NCI-H2227 (cell line): ENCODE measurements around the gene TOM1L2.

Experiments used
- DNase-seq: peaks from one replicate; lab custom pipeline; 2025; ENCODE audit not compliant: unreplicated experiment; lab: John Stamatoyannopoulos, UW

The TOM1L2 gene

DNA sequence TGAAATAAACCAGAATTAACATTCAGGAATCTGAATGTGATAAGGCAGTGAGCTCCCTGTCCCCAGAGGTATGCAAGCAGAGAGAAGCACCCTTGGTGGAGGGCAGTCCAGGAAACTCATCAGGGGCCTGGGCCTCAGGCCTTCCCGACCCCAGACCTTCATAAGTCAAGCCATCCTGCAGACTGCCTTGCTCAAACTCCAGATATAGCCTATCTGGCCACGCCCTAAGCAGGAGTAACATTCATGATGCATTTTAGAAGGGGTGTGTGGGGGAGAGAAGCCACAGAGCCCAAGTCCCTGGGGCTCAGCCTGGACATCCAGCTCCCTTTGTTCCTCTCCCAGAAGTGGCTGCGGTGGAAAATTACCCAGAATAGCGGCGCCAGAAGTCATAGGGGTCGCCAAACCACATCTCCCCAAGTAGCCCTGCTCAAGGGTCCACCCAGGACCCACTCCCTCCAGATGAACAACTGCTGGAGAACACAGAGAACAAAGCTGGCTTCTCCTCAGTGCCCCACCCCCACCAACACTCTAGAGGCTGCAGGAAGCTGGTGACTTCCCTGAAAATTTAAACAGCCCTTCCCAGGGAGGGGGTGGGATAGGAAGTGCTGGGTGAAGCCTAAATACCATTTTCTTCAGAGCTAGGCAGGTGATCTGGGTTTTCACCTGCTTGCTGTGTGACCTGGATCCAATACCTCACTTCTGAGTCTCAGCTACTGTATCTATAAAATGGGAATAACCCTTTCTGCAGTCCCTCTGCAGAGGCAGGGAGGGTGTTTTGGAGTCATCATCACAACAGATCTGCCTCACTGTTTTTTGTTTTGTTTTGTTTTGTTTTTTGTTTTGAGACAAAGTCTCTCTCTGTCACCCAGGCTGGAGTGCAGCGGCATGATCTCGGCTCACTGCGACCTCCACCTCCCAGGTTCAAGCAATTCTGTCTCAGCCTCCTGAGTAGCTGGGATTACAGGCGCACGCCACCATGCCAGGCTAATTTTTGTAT is 133.9 kb downstream of the TOM1L2 start:
- no peak for DNase-seq

DNA sequence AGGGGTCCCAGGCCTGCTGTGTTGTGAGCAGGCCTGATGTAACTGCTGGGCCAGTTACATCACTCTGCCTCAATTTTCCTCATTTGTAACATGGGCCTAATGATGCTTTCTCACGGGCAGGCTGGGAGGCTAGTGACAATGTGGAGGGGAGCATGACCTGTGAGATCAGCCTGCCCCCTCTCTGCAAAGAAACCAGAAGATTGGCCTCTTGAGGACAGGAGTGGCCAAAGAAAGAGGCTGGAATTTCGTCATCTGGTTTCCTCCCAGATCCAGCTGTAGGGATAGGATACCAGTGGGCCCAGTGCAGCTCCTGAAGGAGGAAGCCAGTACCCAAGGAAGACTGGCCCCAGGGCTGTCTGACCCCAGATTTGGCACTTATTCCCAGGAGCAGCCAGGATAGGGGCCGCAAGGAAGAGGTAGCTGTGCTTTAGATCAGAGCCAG is 134.8 kb downstream of the TOM1L2 start:
- DNase-seq: no peak

DNA sequence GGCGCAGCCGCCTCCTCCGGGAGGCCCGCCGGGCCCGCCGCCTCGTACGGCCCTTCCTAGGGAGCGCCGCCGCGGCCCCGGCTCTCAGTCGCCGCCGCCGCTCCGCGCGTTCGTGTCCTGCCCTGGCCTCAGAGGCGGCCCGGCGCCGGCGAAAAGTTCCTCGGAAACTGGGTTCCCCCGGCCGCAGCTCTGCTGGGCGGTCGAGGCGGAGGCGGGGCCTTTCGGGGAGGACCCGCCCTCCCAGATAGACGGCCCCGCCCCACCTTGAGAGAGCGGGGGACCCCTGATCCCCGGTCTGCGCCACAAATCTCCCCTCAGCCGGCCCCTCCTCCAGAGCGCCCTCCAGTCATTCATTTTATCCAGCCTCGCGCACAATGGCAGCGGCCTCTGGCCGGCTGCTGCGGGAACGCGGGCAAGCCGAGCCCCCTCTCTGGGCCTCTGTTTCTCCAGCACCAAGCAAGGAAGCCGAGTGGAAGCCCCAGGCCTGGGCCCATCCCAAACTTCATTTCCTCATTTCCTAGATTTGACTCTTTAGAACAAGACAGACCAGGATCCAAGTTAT is 135.3 kb downstream of the TOM1L2 start, which contains the start of gene SREBF1:
Gene SREBF1 (minus strand): TSS at position 169 of the 562 bp plus-strand sequence. CDS start 169 bp downstream, outside the sequence.
- DNase-seq: peak; percentile 52

DNA sequence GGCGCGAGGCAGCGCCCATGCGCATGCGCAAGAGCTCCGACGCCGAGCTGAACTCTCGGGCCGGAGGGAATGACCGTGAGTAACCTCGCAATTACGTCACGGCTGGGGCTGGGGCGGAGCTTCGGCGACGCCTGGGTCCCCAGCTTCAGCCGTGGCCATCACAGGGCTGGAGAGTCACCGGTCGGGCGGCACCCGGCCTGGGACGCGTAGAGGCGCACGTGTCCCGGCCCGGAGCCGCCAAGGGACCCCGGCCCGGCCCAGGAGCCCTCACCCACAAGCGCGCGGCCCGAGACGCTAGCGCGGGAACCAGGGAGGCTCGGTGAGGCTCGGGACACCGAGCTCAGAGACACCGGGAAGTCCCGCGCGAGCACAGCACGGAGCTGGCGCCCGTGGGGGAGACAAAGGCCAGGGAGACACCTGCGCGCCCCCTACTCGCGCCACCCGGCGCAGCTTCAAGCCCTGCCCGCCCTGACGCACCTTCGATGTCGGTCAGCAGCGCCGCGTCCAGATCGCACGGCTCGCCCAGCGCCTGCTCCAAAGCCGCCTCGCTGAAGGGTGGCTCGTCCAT is 135.9 kb downstream of the TOM1L2 start:
- peak; percentile 97 for DNase-seq

DNA sequence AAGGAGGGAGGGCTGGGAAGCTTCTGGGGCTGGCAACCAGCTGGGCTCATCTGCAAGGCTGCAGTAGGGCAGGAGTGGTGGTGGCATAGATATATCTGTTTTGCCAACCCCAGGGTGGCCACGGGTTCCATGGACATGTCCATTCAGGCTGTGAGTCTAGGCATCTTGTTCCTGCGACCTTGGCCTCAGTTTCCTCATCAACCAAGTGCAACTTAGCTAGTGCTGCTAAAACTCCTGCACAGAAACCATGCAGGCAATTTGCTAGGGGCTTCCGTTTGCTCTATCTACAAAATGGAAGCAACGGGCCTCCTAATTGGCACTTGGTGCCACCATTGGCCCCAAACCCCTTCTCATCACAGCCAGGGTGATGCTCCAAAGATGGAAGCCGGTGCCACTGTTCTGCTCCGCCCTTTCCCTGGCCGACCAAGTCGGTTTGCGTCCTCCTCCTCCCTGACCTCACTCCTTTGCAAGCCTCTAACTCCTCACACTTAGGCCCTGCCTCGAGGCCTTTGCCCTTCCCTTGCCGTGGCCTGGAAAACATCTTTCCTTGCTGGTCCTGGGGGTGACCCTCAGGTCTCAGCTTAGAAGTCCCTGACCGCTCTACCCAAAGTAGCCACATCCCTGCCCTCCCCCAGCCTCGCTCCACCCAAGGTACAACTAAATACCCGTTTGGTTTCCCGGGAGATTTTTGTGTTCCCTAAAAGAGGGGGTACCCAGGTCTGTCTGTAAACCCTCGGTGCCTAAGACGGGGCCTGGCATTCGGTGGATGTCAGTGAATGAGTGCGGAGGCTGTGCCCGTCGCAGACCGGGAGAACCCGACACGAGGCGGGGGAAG is 136.6 kb downstream of the TOM1L2 start:
- DNase-seq: no peak

DNA sequence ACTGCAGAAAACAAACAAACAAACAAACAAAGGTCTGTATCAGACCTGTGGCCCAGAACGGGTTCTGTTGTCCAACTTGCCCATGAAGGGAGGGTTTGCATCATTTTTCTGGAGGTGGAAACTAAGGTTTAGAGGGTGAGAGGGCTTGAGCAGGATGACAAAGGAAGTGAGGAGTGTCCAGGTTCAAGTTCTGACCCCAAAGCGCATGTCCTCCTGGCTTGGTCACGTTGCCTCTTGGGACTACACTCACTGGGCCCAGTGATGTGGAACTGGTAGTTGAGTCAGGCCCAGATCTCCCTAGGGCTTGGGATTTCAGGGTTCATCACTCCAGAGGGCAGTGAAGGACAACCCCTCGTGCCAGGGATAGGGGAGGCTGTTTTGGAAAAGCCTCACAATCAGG is 137.2 kb downstream of the TOM1L2 start:
- no peak for DNase-seq

DNA sequence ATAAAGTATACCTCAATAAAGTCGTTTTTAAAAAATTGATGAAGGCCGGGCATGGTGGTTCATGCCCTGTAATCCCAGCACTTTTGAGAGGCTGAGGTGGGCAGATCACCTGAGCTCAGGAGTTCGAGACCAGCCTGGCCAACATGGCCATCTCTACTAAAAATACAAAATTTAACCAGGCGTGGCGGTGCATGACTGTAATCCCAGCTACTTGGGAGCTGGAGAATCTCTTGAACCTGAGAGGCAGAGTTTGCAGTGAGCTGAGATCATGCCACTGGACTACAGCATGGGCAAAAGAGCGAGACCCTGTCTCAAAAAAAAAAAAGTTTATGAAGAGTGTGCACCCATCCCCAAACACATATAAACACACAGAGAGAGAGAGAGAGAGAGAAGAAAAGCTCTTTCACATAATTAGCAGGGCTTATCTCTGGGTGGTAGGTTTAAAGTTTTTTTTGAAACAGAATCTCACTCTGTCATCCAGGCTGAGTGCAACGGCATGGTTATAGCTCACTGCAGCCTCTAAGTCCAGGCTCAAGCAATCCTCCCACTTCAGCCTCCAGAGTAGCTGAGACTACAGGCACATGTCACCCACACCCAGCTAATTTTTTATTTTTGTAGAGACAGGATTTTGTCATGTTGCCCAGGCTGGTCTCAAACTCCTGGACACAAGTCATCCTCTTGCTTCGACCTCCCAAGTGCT is 138.4 kb downstream of the TOM1L2 start:
- no peak for DNase-seq

DNA sequence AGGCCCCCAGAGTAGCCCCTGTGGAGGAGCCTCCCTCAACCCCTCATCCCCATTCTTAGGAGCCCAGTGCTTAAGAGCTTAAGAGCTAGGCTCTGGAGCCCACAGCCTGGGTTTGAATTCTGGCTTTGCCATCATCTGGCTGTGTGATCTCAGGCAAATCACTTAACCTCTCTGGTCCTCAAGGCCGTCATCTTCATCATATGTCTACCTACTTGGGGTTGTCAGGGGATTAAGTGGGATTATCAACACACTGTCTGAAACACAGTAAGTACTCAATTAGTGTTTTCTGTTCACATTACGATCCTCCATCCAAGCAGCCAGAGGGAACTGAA is 140.2 kb downstream of the TOM1L2 start:
- no peak for DNase-seq

DNA sequence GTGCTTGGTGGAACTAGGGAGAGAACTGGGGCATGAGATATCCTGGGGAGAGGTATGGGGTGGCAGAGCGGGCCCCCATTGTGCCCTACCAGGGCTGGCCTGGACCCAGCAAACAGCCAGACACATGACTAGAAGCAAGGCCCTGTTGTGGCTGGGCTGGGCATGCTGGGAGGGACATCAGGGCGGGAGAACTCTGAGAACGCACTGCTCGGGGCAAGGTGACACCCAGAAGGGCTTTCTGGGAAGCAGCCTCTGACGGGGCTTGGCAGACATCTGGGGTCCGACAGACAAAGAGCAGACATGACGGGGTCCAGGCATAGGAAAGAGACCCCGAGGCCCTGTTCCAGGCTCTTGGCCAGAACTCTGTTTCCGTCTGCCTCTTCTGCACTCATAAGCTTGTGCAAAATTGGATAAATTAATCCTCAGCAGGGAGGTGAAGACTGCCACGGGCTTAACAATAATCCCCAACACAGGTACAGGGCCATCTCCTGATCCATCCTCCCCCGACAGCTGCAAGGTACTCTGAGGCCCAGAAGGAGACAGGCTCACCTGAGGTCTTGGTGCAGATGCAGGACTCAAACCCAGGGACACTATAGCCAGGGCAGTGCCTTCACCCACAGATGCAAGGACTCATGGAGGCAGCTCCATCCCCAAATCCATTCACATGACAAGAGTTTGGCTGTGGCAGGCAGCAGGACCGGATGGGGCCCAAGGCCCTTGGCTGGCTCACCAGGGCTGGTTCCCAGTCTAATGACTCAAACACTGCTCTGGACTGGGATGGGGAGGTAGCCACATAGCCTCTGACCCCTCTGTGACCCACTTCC is 140.8 kb downstream of the TOM1L2 start:
- no peak for DNase-seq

DNA sequence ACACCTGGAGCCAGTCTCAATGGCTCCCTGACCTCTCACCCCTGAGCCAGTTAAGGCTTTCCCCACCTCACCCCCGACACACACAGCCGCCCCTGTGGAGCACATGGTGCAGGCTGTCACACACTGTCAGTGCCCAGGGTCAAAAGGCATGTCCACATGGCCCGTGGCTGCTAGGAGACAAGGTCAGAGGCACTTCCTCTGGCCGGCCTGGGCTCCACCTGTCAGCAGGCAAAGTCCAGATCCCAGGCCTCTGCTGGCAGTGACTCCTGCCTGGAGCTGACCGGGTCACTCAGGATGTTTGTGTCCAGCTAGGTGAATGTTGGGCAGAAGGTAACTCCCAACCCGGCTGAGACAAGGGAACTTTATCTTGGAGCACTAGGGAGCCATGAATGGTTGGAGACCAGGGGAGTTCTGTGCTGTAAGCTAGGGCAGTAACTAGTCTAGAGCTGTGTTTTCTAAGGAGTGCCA is 141.4 kb downstream of the TOM1L2 start:
- DNase-seq: no peak

DNA sequence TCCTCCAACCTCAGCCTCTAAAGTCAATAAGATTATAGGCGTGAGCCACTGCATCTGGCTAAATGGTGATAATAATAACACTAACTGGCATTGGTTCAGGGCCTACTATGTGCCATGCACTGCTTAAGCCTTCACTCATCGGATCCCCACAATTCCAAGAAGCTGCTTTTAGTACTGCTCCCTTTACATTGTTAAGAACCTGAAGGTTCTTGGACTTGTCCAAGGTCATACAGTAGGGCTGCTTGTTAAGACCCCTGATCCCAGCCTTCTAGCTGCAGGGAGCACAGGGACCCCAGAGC is 142.0 kb downstream of the TOM1L2 start:
- no peak for DNase-seq

DNA sequence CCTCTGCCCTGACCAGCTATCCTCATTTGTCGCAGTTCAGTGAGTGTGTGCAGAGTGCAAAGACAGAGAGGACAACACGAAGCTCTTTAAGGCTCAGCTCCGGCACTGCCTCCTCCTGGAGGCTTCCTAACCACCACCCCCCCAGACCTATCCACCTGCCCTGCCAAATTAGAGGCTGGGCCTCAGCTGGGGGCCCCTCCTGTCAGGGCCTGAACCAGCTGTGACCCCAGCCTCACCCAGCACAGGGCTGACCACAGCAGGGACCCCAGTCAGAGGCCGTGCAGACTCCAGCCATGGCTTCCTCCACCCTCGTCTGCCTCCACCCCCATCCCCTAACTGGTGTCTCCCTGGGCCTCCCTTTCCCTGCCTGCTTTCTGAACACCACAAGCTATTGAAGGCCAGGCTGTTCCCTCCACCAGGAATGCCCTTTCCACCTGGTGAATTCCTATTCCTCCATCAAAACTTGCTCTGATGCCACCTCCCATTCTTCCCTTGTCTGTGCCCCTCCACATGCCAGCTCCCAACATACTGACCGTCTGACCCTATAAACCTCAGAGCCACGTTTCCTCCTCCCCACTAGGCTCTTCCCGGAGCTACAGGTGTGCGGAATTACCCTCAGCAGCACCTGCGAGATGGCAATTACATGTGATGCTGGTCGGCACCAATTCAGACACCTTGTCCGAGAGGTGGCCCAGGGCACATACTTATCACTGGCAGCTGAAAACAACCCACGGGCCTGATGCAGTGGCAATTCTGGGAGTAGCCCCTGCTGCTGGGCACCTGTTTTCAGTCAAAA is 144.2 kb downstream of the TOM1L2 start:
- DNase-seq: no peak

DNA sequence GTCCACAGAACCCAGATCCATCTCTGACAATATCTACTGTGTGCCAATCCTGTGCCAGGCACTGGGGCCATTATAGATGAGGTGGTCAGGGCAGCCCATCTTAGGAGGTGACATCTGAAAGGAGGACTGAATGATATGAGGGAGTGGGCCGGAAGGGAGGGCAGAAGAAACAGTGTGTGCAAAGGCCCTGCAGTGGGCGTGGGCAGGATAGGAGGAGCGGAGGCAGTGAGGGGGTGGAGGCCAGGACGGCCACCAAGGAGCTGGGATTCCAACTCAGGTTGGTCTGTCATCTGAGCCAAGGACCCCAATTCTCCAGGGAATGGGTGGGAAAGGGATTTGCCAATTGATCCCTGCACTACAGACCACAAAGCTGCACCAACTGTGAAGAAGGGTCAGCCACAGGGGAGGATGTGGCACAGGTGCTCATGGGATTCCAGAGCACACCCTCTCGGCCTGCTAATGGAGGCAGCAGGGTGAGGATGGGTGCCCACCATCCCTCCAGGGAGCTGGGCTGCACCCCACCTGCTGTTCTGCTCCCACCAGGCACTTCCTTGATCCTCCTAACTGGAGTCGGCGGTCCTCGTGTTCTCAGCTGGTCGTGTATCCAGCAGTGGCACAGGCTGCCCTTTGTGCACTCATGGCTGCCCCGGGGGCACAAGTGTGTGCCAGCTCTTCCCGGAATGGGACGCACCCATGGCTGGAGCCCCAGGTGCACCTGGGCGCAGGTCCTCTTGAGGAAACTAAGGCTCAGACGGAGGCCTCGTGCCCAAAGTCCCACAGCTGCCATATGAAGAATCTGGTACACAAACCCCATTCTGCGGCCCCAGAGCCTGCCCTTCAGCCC is 145.0 kb downstream of the TOM1L2 start:
- DNase-seq: no peak

DNA sequence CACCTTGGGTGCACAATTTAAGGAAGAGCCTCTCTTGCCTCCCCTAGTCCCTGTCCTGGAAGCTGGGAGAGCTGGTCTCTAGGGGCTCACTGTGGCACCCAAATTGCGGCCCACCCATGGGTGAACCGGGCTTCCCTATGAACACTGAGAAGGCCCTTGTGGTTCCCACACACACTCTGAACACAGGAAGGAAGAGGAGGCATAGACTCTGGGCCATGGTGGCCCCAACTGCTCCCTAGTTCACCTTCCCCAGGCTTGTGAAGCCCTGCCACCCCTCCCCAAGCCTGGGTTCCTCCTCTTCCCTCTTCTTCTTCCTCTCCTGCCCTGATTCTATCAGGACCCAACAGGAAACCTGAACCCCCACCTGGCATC is 145.9 kb downstream of the TOM1L2 start:
- DNase-seq: no peak

DNA sequence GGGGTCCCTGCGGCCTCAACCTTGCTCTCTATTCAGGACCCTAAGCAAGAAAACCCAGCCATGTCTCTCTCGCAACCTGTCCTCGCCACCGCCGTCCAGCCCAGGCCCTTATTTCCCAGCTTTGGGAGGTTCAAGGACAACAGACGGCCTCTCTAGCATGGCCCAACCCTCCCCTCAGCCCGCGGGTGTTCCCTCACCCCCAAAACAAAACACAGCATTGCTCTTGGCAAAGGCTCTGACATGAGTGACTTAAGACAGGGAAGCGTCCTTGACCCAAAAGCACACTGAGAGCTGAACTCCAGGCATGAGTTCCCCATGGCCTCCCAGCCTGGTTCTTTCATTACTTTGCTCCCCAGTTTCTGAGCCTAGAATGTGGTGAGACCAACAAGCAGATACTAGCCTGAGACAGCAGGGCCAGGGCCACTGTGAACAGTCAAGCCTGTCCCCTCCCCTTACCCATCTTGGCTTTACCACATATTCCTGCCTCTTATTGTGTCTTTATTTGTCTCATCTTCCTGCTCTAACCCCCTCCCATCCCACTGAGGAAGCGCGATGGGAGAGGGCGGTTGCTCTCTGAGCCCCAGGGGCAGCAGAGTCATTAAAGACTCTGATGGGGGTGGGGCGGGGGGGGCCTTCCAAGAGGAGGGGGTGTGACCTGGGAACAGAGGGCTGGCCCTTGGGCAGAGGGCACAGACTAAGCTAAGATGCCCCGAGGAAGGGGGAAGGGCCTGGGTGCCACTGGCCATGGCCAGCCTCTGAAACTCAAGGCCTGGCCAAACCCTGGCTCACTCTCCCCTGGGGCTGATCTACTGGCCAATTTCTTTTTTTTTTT is 147.2 kb downstream of the TOM1L2 start:
- DNase-seq: no peak

DNA sequence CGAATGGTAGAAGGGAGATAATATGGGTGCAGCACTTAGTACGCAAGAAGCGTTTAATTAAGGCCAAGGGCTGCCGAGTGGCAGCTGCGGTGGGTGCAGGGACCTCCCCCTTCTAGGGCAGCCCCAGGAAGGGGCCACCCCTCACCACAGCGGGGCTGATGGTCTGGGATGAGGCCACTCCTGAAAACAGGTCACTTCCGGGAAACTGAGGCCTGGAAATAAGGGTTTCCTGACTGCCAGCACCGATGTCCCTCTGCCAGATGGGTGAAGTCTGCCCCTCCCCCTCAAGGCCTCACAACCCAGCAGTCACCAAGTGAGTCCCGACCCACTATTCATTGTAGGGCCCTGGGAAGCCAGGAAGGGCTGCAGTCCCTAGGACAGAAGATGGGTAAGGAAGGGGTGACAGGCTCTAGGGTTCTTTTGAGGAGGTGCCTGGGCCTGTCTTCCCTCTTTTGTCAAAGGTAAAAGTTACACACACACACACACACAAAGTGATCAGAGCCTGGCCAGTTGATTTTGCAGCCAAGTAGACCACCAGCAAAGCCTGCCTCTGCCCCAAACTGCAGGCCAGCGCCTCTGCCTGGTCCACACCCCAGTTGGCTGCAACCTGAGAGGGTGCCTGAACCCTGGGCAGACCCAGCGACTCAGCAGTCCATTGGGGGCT is 147.9 kb downstream of the TOM1L2 start:
- no peak for DNase-seq
